SK-N-SH (cell line): ENCODE measurements around the gene DDX39B. TPM values are rescaled to one million over a fixed set of nuclear protein-coding genes. Genes with fewer than 3 reads are reported as not detected.

ENCODE experiments used
- CTCF ChIA-PET: fragments of 300-600, 350-600 bp; formaldehyde crosslinking; extraction: SDS; loops from one replicate; lab custom pipeline; 2021; lab: Yijun Ruan, JAX
- POLR2A ChIA-PET: fragments of 350-600 bp; sonication (Branson Sonifier 250); formaldehyde crosslinking; extraction: SDS; loops from one replicate; lab custom pipeline; 2020; ENCODE audit warnings: antibody characterized with exemption, inconsistent platforms; lab: Yijun Ruan, JAX
- DNase-seq: peaks from one replicate; pipeline ENCODE4 v3.0.0; 2012
- H2AFZ ChIP-seq: fragments of 200-600 bp; sonication (generic); 2 replicates; pipeline ENCODE4 v1.8.1; 2016; ENCODE audit warnings: antibody characterized with exemption, mild to moderate bottlenecking, low read depth
- H3F3A ChIP-seq: fragments of 200-600 bp; sonication (generic); replicated peaks from 2 replicates; pipeline ENCODE3; 2016; ENCODE audit warnings: antibody characterized with exemption, mild to moderate bottlenecking; ENCODE audit not compliant: insufficient read depth
- H3K27ac ChIP-seq, 2 experiments: fragments of 200-500 bp in 1 of 2; fragments of 200-600 bp in 1 of 2; sonication (Bioruptor generic) in 1 of 2; sonication (generic), shearing (Covaris generic) in 1 of 2; 2 replicates each; pipeline versions ENCODE4 v1.5.1 to v1.6.1; 2014 to 2016; ENCODE audit warnings: low read depth in 2 of 2, inconsistent platforms in 1 of 2, low read length in 1 of 2, mild to moderate bottlenecking in 1 of 2, mixed read lengths in 1 of 2
- H3K27me3 ChIP-seq: fragments of 200-600 bp; sonication (generic), shearing (Covaris generic); 2 replicates; pipeline ENCODE4 v1.6.1; 2016; ENCODE audit warnings: mixed run types; ENCODE audit not compliant: insufficient read depth
- H3K36me3 ChIP-seq, 2 experiments: fragments of 200-500 bp in 1 of 2; fragments of 200-600 bp in 1 of 2; sonication (Bioruptor generic) in 1 of 2; sonication (generic) in 1 of 2; replicated peaks in 1 of 2; 2 replicates each; pipeline versions ENCODE3 to v1.5.1; 2014 to 2016; ENCODE audit warnings: low read length in 1 of 2, mild to moderate bottlenecking in 1 of 2; ENCODE audit not compliant: insufficient read depth in 2 of 2, control insufficient read depth in 1 of 2
- H3K4me1 ChIP-seq, 2 experiments: fragments of 200-500 bp in 1 of 2; fragments of 200-600 bp in 1 of 2; sonication (Bioruptor generic) in 1 of 2; sonication (generic), shearing (Covaris generic) in 1 of 2; 2 replicates each; pipeline versions ENCODE4 v1.5.1 to v1.6.1; 2014 to 2016; ENCODE audit warnings: low read depth in 1 of 2, low read length in 1 of 2, mixed run types in 1 of 2; ENCODE audit not compliant: insufficient read depth in 2 of 2, control insufficient read depth in 1 of 2
- H3K4me2 ChIP-seq: fragments of 200-600 bp; sonication (generic), shearing (Covaris generic); 2 replicates; pipeline ENCODE4 v1.6.1; 2017; ENCODE audit warnings: mixed run types
- H3K4me3 ChIP-seq, 2 experiments: fragments of 200-500 bp in 1 of 2; fragments of 200-600 bp in 1 of 2; sonication (Bioruptor generic) in 1 of 2; sonication (generic), shearing (Covaris generic) in 1 of 2; 2 replicates each; pipeline versions ENCODE4 v1.5.1 to v1.8.1; 2014 to 2016; ENCODE audit warnings: low read depth in 2 of 2, inconsistent platforms in 1 of 2, low read length in 1 of 2, mild to moderate bottlenecking in 1 of 2, mixed read lengths in 1 of 2, moderate library complexity in 1 of 2
- H3K79me2 ChIP-seq: fragments of 200-600 bp; sonication (generic); 2 replicates; pipeline ENCODE4 v1.8.1; 2017; ENCODE audit warnings: mild to moderate bottlenecking; ENCODE audit not compliant: insufficient read depth
- H3K9ac ChIP-seq: fragments of 200-600 bp; sonication (generic); 2 replicates; pipeline ENCODE4 v1.6.1; 2017; ENCODE audit warnings: mixed run types
- H3K9me2 ChIP-seq: fragments of 200-600 bp; sonication (generic); 2 replicates; pipeline ENCODE4 v1.6.1; 2017; ENCODE audit warnings: mixed run types
- H3K9me3 ChIP-seq: fragments of 200-600 bp; sonication (generic); 2 replicates; pipeline ENCODE4 v1.6.1; 2017; ENCODE audit warnings: mixed run types, mild to moderate bottlenecking, moderate library complexity
- H4K20me1 ChIP-seq: fragments of 200-600 bp; sonication (generic); 2 replicates; pipeline ENCODE4 v1.6.1; 2017; ENCODE audit warnings: mild to moderate bottlenecking, mixed run types; ENCODE audit not compliant: insufficient read depth
- ELF1 ChIP-seq: IDR thresholded peaks from 2 replicates; pipeline ENCODE4 v1.4.0; 2012
- EP300 ChIP-seq, 2 experiments: IDR thresholded peaks; 2 replicates each; pipeline versions ENCODE4 v1.4.0 to v1.6.1; 2012; ENCODE audit warnings: borderline replicate concordance in 1 of 2, low read depth in 1 of 2, low read length in 1 of 2
- FOSL2 ChIP-seq: IDR thresholded peaks from 2 replicates; pipeline ENCODE4 v1.4.0; 2012; ENCODE audit warnings: low read depth, mild to moderate bottlenecking, moderate library complexity, borderline replicate concordance
- FOXJ3 ChIP-seq: sonication (generic); formaldehyde crosslinking; IDR thresholded peaks from 2 replicates; pipeline ENCODE4 v1.5.1; 2020; ENCODE audit warnings: mild to moderate bottlenecking, missing genetic modification reagents
- FOXM1 ChIP-seq: IDR thresholded peaks from 2 replicates; pipeline ENCODE4 v1.4.0; 2012; ENCODE audit warnings: low read depth, mild to moderate bottlenecking
- GATA2 ChIP-seq: sonication (generic); formaldehyde crosslinking; IDR thresholded peaks from 2 replicates; pipeline ENCODE4 v1.5.0; 2020; ENCODE audit warnings: mild to moderate bottlenecking, missing genetic modification reagents
- JUND ChIP-seq: IDR thresholded peaks from 2 replicates; pipeline ENCODE4 v1.4.0; 2012
- MXI1 ChIP-seq: IDR thresholded peaks from 2 replicates; pipeline ENCODE4 v1.6.1; 2012; ENCODE audit warnings: mild to moderate bottlenecking, low read depth, low read length, improper control_type of control experiment
- PBX3 ChIP-seq: IDR thresholded peaks from 2 replicates; pipeline ENCODE4; 2012
- POLR2AphosphoS5 ChIP-seq: IDR thresholded peaks from 2 replicates; pipeline ENCODE4 v1.6.1; 2012; ENCODE audit warnings: low read depth, low read length
- RAD21 ChIP-seq: IDR thresholded peaks from 2 replicates; pipeline ENCODE4 v1.6.1; 2012; ENCODE audit warnings: mild to moderate bottlenecking, low read length
- SIN3A ChIP-seq: IDR thresholded peaks from 2 replicates; pipeline ENCODE4 v1.6.1; 2012; ENCODE audit warnings: low read depth, mild to moderate bottlenecking, low read length, moderate library complexity, borderline replicate concordance
- TAF1 ChIP-seq: IDR thresholded peaks from 2 replicates; pipeline ENCODE4 v1.6.1; 2012; ENCODE audit warnings: low read depth, mild to moderate bottlenecking, low read length, moderate library complexity, borderline replicate concordance
- TEAD4 ChIP-seq: IDR thresholded peaks from 2 replicates; pipeline ENCODE4 v1.4.0; 2012; ENCODE audit warnings: mild to moderate bottlenecking, borderline replicate concordance; ENCODE audit not compliant: insufficient read depth
- USF1 ChIP-seq: IDR thresholded peaks from 2 replicates; pipeline ENCODE4 v1.4.0; 2012; ENCODE audit warnings: low read depth, borderline replicate concordance
- YY1 ChIP-seq: IDR thresholded peaks from 2 replicates; pipeline ENCODE4 v1.4.0; 2012; ENCODE audit warnings: low read depth, mild to moderate bottlenecking
- ZBTB33 ChIP-seq: IDR thresholded peaks from 2 replicates; pipeline ENCODE4 v1.4.0; 2012; ENCODE audit warnings: low read depth, borderline replicate concordance
- WGBS: methylation state at CpG from one replicate; pipeline ENCODE4 v1.1.6; 2017; ENCODE audit warnings: low lambda C conversion rate; 5-methylcytosine and 5-hydroxymethylcytosine counted together
- polyA plus RNA-seq, 3 experiments: library from polyadenylated mRNA; depleted of rRNA; stranded (reverse); fragments of >200 nt; gene quantifications; 2 replicates each; pipeline ENCODE4 v1.2.3, GENCODE V29; 2012
- TF ChIP-seq, protein P1 (sequence below): fragments of 150-350 bp; IDR thresholded peaks from 2 replicates; pipeline ENCODE4 v1.6.1; 2016; ENCODE audit warnings: mild to moderate bottlenecking, low read depth, low read length

The DDX39B gene
- polyA plus RNA-seq, 1 of the 3 experiments (the other 2 are of a cell fraction) = 502 TPM

- no peak overlapping the region for H2AFZ ChIP-seq
- no peaks in the 10 kb centered on the region for H3F3A ChIP-seq
- H3K27me3 ChIP-seq = no peaks in the 10 kb centered on the region
- no peaks in the 10 kb centered on the region for H3K36me3 ChIP-seq
- DNase-seq = no peak
- no peaks in the 10 kb centered on the region for H3K79me2 ChIP-seq
- H3K4me2 ChIP-seq = no peak overlapping the region
- H3K9ac ChIP-seq = no peak overlapping the region
- 91% methylated on average over 8 of the region's 8 CpGs for WGBS
- TF ChIP-seq ZBTB33 (no peak), FOXM1 (no peak), POLR2AphosphoS5 (no peak), PBX3 (no peak), JUND (no peak), RAD21 (no peak), MXI1 (no peak), SIN3A (no peak), GATA2 (CRISPR knock-in tag) (no peak), FOSL2 (no peak), TEAD4 (no peak), YY1 (no peak), TAF1 (no peak), USF1 (no peak), ELF1 (no peak), FOXJ3 (CRISPR knock-in tag) (no peak), EP300 (IDR thresholded peaks at IDR 0.05; ENCODE audit: borderline replicate concordance in 1 of 2, low read depth in 1 of 2, low read length in 1 of 2) (no peak)
- TF ChIP-seq, protein P1, sequence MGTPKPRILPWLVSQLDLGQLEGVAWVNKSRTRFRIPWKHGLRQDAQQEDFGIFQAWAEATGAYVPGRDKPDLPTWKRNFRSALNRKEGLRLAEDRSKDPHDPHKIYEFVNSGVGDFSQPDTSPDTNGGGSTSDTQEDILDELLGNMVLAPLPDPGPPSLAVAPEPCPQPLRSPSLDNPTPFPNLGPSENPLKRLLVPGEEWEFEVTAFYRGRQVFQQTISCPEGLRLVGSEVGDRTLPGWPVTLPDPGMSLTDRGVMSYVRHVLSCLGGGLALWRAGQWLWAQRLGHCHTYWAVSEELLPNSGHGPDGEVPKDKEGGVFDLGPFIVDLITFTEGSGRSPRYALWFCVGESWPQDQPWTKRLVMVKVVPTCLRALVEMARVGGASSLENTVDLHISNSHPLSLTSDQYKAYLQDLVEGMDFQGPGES = no peak
- H3K4me3 ChIP-seq = no peak overlapping the region
- H3K27ac ChIP-seq = no peak overlapping the region
- no peaks in the 10 kb centered on the region for H3K9me2 ChIP-seq
- ChIA-PET POLR2A (interaction anchor here (1.0 to 1.2 kb wide), 2 partner anchors 18 to 38 kb away, joined by 5 to 12 read pairs; partner anchors contain the start of gene DDX39B), CTCF (interaction anchor here (0.6 to 17.6 kb wide), 20 partner anchors 10 to 190 kb away, joined by 3 to 312 read pairs (median 6); partner anchors contain the start of genes ATP6V1G2, NCR3 and NFKBIL1)
- H4K20me1 ChIP-seq = no peaks in the 10 kb centered on the region
- H3K4me1 ChIP-seq = peaks cover 0 to 11% of the 10 kb centered on the region in 2 experiments; a peak in 1 of 4 replicates
- H3K9me3 ChIP-seq = no peaks in the 10 kb centered on the region
These were observed 38.0 kb upstream of the DDX39B start for GRCh38 chr6:31579546-31580437.
